Stimulated activated naive CD8-positive, alpha-beta T cell treated with anti-CD3 and anti-CD28 coated beads, Interleukin-15, amount 100 ng/mL, for 72 hours (primary cell): ENCODE data around the gene DEFB123.
"Not testable (repeated sequence)": the region's sequence is repeated elsewhere in the genome, so short reads cannot be mapped to it uniquely, and the experiment has no call there.

Experiments
- ATAC-seq: fragments of 150-1000 bp; cut with Tn5 transposase; 2 replicates; pipeline ENCODE4 v1.10.0; 2021; ENCODE audit warnings: mild to moderate bottlenecking, moderate library complexity
- DNase-seq, 2 donors: peaks; one replicate each; pipeline ENCODE4 v3.0.0; 2021 to 2022
- H3K27ac Mint-ChIP-seq, 2 donors: one replicate each; pipeline ENCODE4 v1.8.0; 2022; ENCODE audit warnings: mild to moderate bottlenecking in 2 of 2, mixed read lengths in 2 of 2, moderate library complexity in 2 of 2
- H3K27me3 Mint-ChIP-seq: one replicate; pipeline ENCODE4 v1.8.0; 2022; ENCODE audit warnings: mixed read lengths
- H3K4me1 Mint-ChIP-seq: one replicate; pipeline ENCODE4 v1.8.0; 2022; ENCODE audit warnings: mild to moderate bottlenecking, mixed read lengths
- H3K4me3 Mint-ChIP-seq, 2 donors: one replicate each; pipeline ENCODE4 v1.8.0; 2022; ENCODE audit warnings: mild to moderate bottlenecking in 2 of 2, mixed read lengths in 2 of 2, moderate library complexity in 1 of 2
- H3K9me3 Mint-ChIP-seq, 2 donors: one replicate each; pipeline ENCODE4 v1.8.0; 2022; ENCODE audit warnings: mixed read lengths in 2 of 2

The DEFB123 gene, protein sequence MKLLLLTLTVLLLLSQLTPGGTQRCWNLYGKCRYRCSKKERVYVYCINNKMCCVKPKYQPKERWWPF

DNA sequence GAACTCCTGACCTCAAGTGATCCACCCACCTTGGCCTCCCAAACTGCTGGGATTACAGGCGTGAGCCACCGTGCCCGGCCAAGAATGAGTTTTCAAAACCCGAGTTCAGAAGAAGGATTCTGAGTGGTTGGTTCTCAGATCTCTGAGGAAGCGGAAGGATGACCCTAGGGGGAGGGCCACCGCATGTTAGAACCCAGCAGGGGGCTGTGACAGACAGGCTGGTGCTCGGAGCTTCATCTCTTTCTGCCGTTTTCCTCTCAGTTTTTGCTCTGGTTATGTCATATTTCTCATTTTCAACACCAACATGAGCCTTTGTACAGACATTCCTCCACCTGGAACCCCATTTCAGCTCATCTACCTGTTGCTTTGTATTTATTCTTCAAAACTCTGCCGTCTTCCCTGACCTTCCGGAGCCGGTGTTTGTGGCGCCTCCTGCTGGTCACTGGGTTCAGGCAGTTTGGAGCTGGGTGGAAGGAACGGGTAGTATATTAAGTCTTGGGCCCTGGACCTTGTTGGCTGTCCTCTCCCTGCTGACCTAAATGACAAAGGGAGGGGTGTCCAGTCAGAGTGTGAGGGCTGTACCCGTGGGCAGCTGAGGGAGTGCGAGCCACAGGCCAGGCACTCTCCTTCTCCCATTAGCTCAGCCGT lies at the start of gene DEFB123:
Gene DEFB123, plus strand, starts transcription at position 621 of the 648 bp plus-strand sequence. CDS start 67 bp downstream, outside the sequence.
- Mint-ChIP-seq H3K4me1 (no peaks in the 10 kb centered on the region), H3K4me3 (no peak within 1 kb of the TSS), H3K9me3 (no peaks in the 10 kb centered on the region), H3K27me3 (peaks cover 19% of the 10 kb centered on the region), H3K27ac (peak within 1 kb of the TSS in 1 of 2 donors; percentile 7)
- ATAC-seq = no peak
- no peak for DNase-seq

DNA sequence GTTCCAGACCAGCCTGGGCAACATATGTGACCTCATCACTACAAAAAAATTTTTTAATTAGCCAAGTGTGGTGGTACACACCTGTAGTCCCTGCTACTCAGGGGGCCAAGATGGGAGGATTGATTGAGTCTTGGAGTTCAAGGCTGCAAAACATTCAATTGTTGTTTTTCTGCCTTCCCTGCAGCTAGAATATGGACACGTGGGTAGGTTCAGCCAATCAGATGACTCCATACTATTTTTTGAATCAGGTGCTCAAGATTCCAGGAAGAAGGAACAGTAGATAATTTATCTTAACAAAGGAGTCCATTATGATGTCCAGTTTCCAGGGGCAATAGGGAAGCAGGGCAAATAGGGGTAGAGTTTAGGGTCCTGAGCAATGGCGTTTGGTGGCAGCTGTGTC lies 47.6 kb upstream of the DEFB123 start:
- peaks cover 35% of the 10 kb centered on the region for H3K27me3 Mint-ChIP-seq
- ATAC-seq (no peak), DNase-seq (no peak)
- H3K9me3 Mint-ChIP-seq = no peaks in the 10 kb centered on the region
- H3K4me3 Mint-ChIP-seq = no peak overlapping the region
- H3K27ac Mint-ChIP-seq = no peak overlapping the region
- no peaks in the 10 kb centered on the region for H3K4me1 Mint-ChIP-seq

DNA sequence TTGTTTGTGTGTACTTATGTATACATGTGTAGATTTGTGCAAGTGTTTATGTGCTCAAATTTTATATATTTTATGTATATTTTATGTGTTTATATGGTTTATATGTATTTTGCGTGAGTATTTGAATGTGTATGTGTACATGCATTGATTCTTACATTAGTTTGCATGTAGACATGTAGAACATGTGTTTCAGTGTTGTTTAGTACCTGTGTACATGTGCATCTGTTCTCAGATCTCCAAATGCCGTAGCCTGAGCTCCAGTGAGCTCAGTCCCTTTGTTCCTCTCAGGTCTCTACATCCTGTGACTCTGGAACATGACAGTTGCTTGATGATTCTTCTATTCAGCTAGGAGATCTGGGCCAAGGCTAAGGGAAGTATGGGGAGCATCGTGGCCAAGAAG lies 45.5 kb upstream of the DEFB123 start:
- no peaks in the 10 kb centered on the region for H3K9me3 Mint-ChIP-seq
- no peak for ATAC-seq
- no peak overlapping the region for H3K4me3 Mint-ChIP-seq
- H3K27me3 Mint-ChIP-seq = peaks cover 18% of the 10 kb centered on the region
- DNase-seq = no peak
- H3K4me1 Mint-ChIP-seq = no peaks in the 10 kb centered on the region
- no peak overlapping the region for H3K27ac Mint-ChIP-seq

DNA sequence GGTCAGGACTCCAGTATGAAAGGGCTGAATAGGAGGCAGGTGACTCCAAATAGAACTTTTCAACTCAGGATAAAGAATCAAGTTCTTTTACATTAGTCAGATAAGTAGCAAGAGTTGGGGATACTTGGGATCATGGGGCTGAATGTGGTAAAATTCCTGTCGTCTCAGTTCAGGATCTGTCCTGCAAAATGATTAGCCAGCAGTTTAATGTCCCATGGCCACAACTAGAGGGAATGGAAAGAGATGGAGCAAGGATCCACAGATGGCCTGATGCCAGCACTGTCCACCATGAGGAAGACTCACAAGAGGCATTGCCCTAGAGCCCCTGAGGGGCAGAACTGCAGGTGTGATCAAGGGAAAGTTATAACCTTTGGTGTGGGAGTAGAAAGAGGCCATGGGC lies 36.5 kb upstream of the DEFB123 start:
- no peaks in the 10 kb centered on the region for H3K9me3 Mint-ChIP-seq
- H3K27ac Mint-ChIP-seq = no peak overlapping the region
- H3K4me1 Mint-ChIP-seq = no peaks in the 10 kb centered on the region
- no peak overlapping the region for H3K4me3 Mint-ChIP-seq
- ATAC-seq (no peak), DNase-seq (no peak)
- H3K27me3 Mint-ChIP-seq = peaks cover 5% of the 10 kb centered on the region

DNA sequence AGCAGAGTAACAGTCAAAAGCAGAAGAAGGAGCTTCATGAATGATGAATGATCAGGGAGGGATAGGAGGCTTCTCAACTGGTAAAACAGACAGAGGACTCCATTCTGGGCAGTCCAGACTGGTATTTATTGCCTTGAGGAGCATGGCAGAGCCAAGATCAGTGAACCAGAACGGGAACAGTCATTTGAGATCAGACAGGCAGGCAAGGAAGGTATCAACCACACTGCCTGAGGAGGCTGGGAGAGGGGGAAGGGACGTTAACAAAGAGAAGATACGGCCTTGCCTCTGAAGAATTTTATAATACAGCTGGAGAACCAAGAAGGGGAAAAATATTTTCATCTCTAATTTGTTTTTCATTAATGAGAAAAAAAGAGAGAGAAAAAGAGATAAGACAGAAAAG lies 34.3 kb upstream of the DEFB123 start, which contains the start of gene DEFB121:
Gene DEFB121, minus strand, starts transcription at position 101 of the 400 bp plus-strand sequence. Its CDS starts 63 bp downstream, at position 38.
- Mint-ChIP-seq H3K4me1 (no peaks in the 10 kb centered on the region), H3K4me3 (no peak within 1 kb of the TSS), H3K27ac (no peak within 1 kb of the TSS), H3K9me3 (no peaks in the 10 kb centered on the region), H3K27me3 (peaks cover 5% of the 10 kb centered on the region)
- ATAC-seq (no peak), DNase-seq (no peak)

DNA sequence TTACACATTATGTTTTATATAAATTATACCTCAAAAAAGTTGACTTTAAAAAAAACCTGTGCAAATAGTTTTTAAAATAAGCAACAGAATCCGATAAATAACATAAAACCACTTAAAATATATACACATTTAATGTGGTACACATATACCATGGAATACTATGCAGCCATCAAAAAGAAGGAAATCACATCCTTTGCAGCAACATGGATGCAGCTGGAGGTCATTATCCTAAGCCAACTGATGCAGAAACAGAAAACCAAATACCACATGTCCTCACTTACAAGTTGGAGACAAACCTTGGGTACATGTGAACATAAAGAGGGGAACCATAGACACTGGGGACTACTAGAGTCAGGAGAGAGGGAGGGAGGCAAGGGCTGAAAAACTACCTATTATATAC lies 30.4 kb upstream of the DEFB123 start:
- Mint-ChIP-seq H3K9me3 (no peaks in the 10 kb centered on the region), H3K27me3 (peaks cover 12% of the 10 kb centered on the region), H3K27ac (no peak overlapping the region), H3K4me3 (no peak overlapping the region), H3K4me1 (no peaks in the 10 kb centered on the region)
- DNase-seq = no peak
- ATAC-seq = no peak

DNA sequence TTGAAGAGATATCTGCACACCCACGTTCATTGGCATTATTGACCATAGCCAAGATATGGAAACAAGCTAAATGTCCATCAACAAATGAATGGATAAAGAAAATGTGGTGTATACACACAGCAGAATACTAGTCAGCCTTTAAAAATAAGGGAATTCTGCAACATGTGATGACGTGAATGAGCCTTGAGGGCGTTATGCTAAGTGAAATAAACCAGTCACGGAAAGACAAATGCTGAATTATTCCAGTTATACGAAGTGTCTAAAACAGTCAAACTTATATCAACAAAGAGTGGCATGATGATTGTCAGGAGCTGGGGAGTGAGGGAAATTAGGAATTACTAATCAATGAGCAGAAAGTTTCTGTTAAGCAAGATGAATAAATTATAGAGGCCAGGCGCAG lies 26.1 kb upstream of the DEFB123 start:
- ATAC-seq (no peak), DNase-seq (no peak)
- Mint-ChIP-seq H3K4me1 (no peaks in the 10 kb centered on the region), H3K27ac (no peak overlapping the region), H3K9me3 (peaks cover 5 to 7% of the 10 kb centered on the region in 2 donors), H3K4me3 (no peak overlapping the region), H3K27me3 (peaks cover 17% of the 10 kb centered on the region)

DNA sequence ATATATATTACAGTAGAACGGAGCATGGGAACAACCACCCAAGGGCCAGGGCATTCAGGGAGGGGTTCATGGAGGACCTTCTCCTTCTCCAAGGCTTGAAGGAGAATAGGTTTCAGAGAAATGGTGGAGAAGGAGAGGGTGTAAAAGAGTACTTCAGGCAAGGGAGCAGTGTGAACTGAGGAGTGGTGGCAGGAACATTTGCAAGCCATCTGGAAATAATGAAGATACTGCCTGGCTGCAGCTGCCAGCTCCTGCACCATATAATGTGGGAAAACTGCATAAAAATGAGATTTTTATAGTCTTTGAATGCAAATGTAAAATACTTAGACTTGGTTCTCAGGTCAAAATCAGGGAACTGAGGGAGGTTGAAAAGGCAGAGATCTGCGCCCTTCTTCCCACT lies 24.8 kb upstream of the DEFB123 start:
- peaks cover 17% of the 10 kb centered on the region for H3K27me3 Mint-ChIP-seq
- DNase-seq = no peak
- no peak overlapping the region for H3K4me3 Mint-ChIP-seq
- no peaks in the 10 kb centered on the region for H3K4me1 Mint-ChIP-seq
- peaks cover 5 to 7% of the 10 kb centered on the region in 2 donors for H3K9me3 Mint-ChIP-seq
- ATAC-seq = no peak
- H3K27ac Mint-ChIP-seq = no peak overlapping the region

DNA sequence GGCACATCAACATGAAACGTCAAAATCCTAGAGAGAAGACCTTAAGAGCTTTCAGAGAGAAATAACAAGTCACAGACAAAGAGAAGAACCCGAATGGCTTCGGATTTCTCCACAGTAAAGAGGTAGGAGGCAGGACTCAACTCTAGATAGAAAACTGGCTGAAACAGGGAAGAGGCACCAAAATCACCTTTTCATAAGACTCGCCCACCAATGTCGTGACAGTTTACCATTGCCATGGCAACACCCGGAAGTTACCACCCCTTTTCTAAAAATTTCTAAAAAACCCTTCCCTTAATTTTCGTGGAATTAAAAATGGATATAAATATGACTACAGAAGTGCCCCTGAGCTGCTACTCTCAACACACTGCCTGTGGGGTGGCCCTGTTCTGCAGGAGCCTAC lies 22.1 kb upstream of the DEFB123 start:
- Mint-ChIP-seq H3K27ac (no peak overlapping the region), H3K27me3 (peaks cover 25% of the 10 kb centered on the region), H3K4me1 (no peaks in the 10 kb centered on the region), H3K4me3 (no peak overlapping the region), H3K9me3 (peaks cover 5 to 7% of the 10 kb centered on the region in 2 donors)
- DNase-seq (no peak), ATAC-seq (no peak)

DNA sequence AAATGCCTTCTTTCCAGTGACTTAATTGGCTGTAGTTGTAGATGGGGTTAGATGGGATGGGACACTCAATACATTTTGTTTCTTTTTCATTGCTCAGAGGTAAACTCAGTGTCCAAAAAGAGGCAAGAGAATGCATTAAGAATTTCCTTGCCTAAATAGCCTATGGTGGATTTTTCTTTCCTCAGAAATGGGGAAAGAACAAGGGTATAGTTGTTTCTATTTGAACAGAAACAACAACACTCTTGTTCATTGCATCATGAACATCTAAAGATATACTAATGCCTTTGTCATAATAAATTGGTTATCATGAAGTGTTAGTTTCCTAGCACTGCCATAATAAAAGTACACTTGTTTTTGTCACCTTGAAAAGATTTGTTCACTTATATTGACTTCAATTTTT lies 14.6 kb upstream of the DEFB123 start:
- Mint-ChIP-seq H3K27me3 (peaks cover 18% of the 10 kb centered on the region), H3K4me1 (no peaks in the 10 kb centered on the region), H3K27ac (no peak overlapping the region), H3K9me3 (no peaks in the 10 kb centered on the region), H3K4me3 (no peak overlapping the region)
- DNase-seq (no peak), ATAC-seq (no peak)

DNA sequence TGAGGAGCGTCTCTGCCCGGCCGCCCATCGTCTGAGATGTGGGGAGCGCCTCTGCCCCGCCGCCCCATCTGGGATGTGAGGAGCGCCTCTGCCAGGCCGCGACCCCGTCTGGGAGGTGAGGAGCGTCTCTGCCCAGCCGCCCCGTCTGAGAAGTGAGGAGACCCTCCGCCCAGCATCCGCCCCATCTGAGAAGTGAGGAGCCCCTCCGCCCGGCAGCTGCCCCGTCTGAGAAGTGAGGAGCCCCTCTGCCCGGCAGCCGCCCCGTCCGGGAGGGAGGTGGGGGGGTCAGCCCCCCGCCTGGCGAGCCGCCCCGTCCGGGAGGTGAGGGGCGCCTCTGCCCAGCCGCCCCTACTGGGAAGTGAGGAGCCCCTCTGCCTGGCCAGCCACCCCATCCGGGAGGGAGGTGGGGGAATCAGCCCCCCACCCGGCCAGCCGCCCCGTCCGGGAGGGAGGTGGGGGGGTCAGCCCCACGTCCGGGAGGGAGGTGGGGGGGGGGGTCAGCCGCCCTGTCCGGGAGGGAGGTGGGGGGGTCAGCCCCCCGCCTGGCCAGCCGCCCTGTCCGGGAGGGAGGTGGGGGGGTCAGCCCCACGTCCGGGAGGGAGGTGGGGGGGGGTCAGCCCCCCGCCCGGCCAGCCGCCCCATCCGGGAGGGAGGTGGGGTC lies 13.4 kb upstream of the DEFB123 start:
- peak; percentile 74 for ATAC-seq
- H3K27ac Mint-ChIP-seq, H3K4me1 Mint-ChIP-seq, H3K4me3 Mint-ChIP-seq, H3K9me3 Mint-ChIP-seq, DNase-seq: not testable (repeated sequence)
- H3K27me3 Mint-ChIP-seq = peaks cover 18% of the 10 kb centered on the region

DNA sequence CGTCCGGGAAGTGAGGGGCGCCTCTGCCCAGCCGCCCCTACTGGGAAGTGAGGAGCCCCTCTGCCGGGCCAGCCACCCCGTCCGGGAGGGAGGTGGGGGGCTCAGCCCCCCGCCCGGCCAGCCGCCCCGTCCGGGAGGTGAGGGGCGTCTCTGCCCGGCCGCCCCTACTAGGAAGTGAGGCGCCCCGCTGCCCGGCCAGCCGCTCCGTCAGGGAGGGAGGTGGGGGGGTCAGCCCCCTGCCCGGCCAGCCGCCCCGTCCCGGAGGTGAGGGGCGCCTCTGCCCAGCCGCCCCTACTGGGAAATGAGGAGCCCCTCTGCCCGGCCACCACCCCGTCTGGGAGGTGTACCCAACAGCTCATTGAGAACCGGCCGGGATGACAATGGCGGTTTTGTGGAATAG lies 12.9 kb upstream of the DEFB123 start:
- H3K4me1 Mint-ChIP-seq, DNase-seq, H3K4me3 Mint-ChIP-seq, ATAC-seq, H3K27ac Mint-ChIP-seq, H3K9me3 Mint-ChIP-seq: not testable (repeated sequence)
- H3K27me3 Mint-ChIP-seq = peaks cover 21% of the 10 kb centered on the region

DNA sequence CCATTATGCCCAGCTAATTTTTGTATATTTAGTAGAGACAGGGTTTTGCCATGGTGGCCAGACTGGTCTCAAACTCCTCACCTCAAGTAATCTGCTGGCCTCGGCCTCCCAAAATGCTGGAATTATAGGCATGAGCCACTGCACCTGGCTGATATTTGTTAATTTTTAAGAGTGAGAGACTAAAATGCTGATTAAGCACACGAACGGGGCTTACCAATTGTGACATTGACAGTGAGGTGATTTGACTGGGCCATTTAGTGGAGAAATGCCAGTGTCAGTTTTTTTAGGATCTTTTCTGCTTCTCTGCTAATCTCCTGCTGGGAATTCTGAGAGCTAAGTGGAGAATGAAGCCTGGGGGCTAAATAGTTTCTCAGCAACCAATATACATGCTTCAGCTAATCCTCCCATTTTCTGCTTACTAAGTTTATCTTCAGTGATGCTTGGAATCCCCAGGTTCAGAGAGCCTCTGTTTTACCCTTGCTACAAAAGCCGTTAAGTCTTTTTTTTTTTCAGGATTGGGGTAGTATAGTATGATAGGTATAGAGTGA lies 9.8 kb upstream of the DEFB123 start:
- DNase-seq = no peak
- H3K4me3 Mint-ChIP-seq = no peak overlapping the region
- no peaks in the 10 kb centered on the region for H3K9me3 Mint-ChIP-seq
- H3K27me3 Mint-ChIP-seq = peaks cover 19% of the 10 kb centered on the region
- ATAC-seq = no peak
- no peak overlapping the region for H3K27ac Mint-ChIP-seq
- H3K4me1 Mint-ChIP-seq = no peaks in the 10 kb centered on the region

DNA sequence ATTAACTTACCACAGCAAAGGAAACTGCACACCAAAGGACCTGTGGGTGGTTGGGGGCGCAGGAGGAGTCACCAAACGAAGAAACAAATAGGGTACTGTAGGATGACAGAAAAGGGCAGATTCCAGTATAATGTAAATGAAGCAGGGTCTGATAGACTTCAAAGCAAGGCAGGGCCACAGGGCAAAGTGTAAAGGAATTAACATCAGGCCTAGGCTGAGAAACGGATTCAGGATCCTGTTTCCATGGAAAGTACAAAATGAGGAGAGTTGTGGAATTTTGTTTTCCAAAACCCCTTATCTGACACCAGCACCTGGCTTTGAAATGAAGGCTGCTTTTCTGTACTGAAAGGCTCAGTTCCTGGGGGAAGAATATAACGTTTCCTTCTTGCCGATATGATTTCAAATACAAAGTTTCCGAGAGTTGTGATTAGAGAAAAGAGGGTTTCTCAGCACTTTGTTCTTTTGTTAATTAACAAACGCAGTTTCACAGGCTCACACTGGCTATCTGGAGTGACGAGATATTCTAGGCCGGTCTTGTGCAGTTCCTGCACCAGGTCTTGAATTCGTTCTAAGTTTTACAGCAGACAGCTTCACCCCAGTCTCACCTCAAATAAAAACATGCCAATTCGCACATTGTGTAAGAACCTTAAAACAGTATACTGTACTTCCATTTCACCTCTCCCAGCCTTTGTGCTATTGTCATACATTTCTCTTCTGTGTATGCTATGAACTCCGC lies 5.8 kb downstream of the DEFB123 start:
- DNase-seq = no peak
- Mint-ChIP-seq H3K9me3 (no peaks in the 10 kb centered on the region), H3K4me1 (no peaks in the 10 kb centered on the region), H3K4me3 (no peak overlapping the region), H3K27ac (no peak overlapping the region), H3K27me3 (peaks cover 10% of the 10 kb centered on the region)
- no peak for ATAC-seq

DNA sequence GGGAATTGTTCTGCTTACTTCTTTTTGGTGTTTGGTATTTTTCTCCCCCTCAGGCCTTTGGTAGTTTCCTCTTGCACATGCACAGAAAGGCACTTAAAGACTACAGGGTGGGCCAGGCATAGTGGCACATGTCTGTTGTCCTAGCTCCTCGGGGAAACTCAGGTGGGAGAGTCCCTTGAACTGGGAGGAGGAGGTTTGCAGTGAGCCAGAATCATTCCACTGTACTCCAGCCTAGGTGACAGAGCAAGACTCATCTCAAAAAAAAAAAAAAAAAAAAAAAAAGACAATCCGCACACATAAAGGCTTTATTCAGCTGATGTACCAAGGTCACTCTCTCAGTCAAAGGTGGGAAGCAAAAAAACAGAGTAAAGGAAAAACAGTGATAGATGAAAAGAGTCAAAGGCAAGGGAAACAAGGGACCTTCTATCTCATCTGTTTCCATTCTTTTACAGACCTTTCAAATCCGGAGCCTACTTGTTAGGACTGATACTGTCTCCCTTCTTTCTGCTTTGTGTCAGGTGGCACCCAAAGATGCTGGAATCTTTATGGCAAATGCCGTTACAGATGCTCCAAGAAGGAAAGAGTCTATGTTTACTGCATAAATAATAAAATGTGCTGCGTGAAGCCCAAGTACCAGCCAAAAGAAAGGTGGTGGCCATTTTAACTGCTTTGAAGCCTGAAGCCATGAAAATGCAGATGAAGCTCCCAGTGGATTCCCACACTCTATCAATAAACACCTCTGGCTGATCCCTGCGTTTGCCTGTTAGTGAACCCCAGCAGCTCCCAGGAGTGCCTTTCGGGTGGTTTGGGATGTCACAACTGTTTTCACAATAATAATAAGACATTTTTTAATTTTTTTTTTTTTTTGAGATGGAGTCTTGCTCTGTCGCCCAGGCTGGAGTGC lies 9.3 kb downstream of the DEFB123 start:
- DNase-seq = no peak
- no peak overlapping the region for H3K27ac Mint-ChIP-seq

More for the DNA sequence above, 9.3 kb downstream of the DEFB123 start:
- no peaks in the 10 kb centered on the region for H3K9me3 Mint-ChIP-seq
- peaks cover 8% of the 10 kb centered on the region for H3K27me3 Mint-ChIP-seq
- no peak for ATAC-seq
- no peaks in the 10 kb centered on the region for H3K4me1 Mint-ChIP-seq
- no peak overlapping the region for H3K4me3 Mint-ChIP-seq
